Measurements from ENCODE around the gene RND1. TPM values are rescaled to one million over a fixed set of nuclear protein-coding genes. Genes with fewer than 3 reads are reported as not detected.
A peak's percentile ranks its signal among the peaks of the same experiment; 100 is the strongest.
"Not testable (repeated sequence)": the region's sequence is repeated elsewhere in the genome, so short reads cannot be mapped to it uniquely, and the experiment has no call there.

RND1 gene
- total and polyA plus RNA-seq, 5 donors = 0.41 to 2.6 (median 0.80) TPM

- WGBS = 83% methylated on average over 3 of the region's 3 CpGs
- no peak overlapping the region for H3K4me3 ChIP-seq (ENCODE audit: low read length)
- intact Hi-C loops (cut with DNase I) = loop anchor here (2.0 to 5.0 kb wide), 3 partner anchors 32 to 37 kb away; partner anchors contain the start of gene DDX23 (in 3 of the 4)
- H3K27me3 ChIP-seq (ENCODE audit: control insufficient read depth, insufficient read depth) = no peaks in the 10 kb centered on the region
- H3K27ac ChIP-seq (ENCODE audit: low read length) = no peak overlapping the region
- ATAC-seq (no peak), DNase-seq (no peak)
- no peaks in the 10 kb centered on the region for H3K4me1 ChIP-seq (ENCODE audit: control insufficient read depth, insufficient read depth, low read length)
- no peaks in the 10 kb centered on the region for H3K9me3 ChIP-seq (ENCODE audit: control insufficient read depth, low read length)
Observed at GRCh38 chr12:48889679-48890078, 24.0 kb upstream of the RND1 start.

- ATAC-seq (peak; percentile 70 to 71), DNase-seq (no peak)
- H3K27ac ChIP-seq (ENCODE audit: low read length) = no peak overlapping the region
- intact Hi-C loops (cut with DNase I) = no loop called here
- peaks cover 2% of the 10 kb centered on the region for H3K4me1 ChIP-seq (ENCODE audit: control insufficient read depth, insufficient read depth, low read length)
- WGBS = 57% methylated on average over 13 of the region's 13 CpGs
- H3K4me3 ChIP-seq (ENCODE audit: low read length) = no peak overlapping the region
- H3K9me3 ChIP-seq (ENCODE audit: control insufficient read depth, low read length) = no peaks in the 10 kb centered on the region
- no peaks in the 10 kb centered on the region for H3K27me3 ChIP-seq (ENCODE audit: control insufficient read depth, insufficient read depth)
Observed at GRCh38 chr12:48883305-48884161, 17.9 kb upstream of the RND1 start.

GRCh38 chr12:48882972-48883304, 17.3 kb upstream of the RND1 start:
- Histone ChIP-seq H3K9me3 (ENCODE audit: control insufficient read depth, low read length) (no peaks in the 10 kb centered on the region), H3K4me1 (ENCODE audit: control insufficient read depth, insufficient read depth, low read length) (peaks cover 2% of the 10 kb centered on the region), H3K27ac (ENCODE audit: low read length) (no peak overlapping the region), H3K4me3 (ENCODE audit: low read length) (no peak overlapping the region), H3K27me3 (ENCODE audit: control insufficient read depth, insufficient read depth) (no peaks in the 10 kb centered on the region)
- ATAC-seq = peak in 1 of 2 donors; percentile 14
- intact Hi-C loops (cut with DNase I) = no loop called here
- WGBS = 80% methylated on average over 3 of the region's 3 CpGs
- no peak for DNase-seq

- Histone ChIP-seq H3K4me1 (ENCODE audit: control insufficient read depth, insufficient read depth, low read length) (peaks cover 2% of the 10 kb centered on the region), H3K27me3 (ENCODE audit: control insufficient read depth, insufficient read depth) (no peaks in the 10 kb centered on the region), H3K9me3 (ENCODE audit: control insufficient read depth, low read length) (no peaks in the 10 kb centered on the region), H3K27ac (ENCODE audit: low read length) (peak overlapping the region; percentile 66), H3K4me3 (ENCODE audit: low read length) (peak overlapping the region; percentile 0)
- ATAC-seq (peak; percentile 49 to 89), DNase-seq (peak in 2 of 3 donors; percentile 34 to 57)
- intact Hi-C loops (cut with DNase I) = no loop called here
- WGBS = 13% methylated on average over 10 of the region's 10 CpGs
Observed at GRCh38 chr12:48882315-48882687, 16.6 kb upstream of the RND1 start.

- peak in 1 of 2 donors; percentile 2 for ATAC-seq
- Histone ChIP-seq H3K27ac (ENCODE audit: low read length) (peak overlapping the region; percentile 66), H3K27me3 (ENCODE audit: control insufficient read depth, insufficient read depth) (no peaks in the 10 kb centered on the region), H3K9me3 (ENCODE audit: control insufficient read depth, low read length) (no peaks in the 10 kb centered on the region), H3K4me1 (ENCODE audit: control insufficient read depth, insufficient read depth, low read length) (peaks cover 2% of the 10 kb centered on the region), H3K4me3 (ENCODE audit: low read length) (no peak overlapping the region)
- no peak for DNase-seq
- intact Hi-C loops (cut with DNase I) = no loop called here
- WGBS = 28% methylated on average over 9 of the region's 9 CpGs
Observed at GRCh38 chr12:48881686-48882314, 16.1 kb upstream of the RND1 start.

- intact Hi-C loops (cut with DNase I) = no loop called here
- ATAC-seq = no peak
Observed at GRCh38 chr12:48880647-48881046, 15.0 kb upstream of the RND1 start.

GRCh38 chr12:48878548-48878947, 12.9 kb upstream of the RND1 start:
- Histone ChIP-seq H3K27me3 (ENCODE audit: control insufficient read depth, insufficient read depth) (no peaks in the 10 kb centered on the region), H3K4me1 (ENCODE audit: control insufficient read depth, insufficient read depth, low read length) (peaks cover 2% of the 10 kb centered on the region), H3K4me3 (ENCODE audit: low read length) (no peak overlapping the region), H3K27ac (ENCODE audit: low read length) (no peak overlapping the region), H3K9me3 (ENCODE audit: control insufficient read depth, low read length) (no peaks in the 10 kb centered on the region)
- no peak for ATAC-seq
- no peak for DNase-seq
- 83% methylated on average over 2 of the region's 2 CpGs for WGBS
- intact Hi-C loops (cut with DNase I) = no loop called here

More at GRCh38 chr12:48880647-48881046, 15.0 kb upstream of the RND1 start:
- DNase-seq = no peak
- H3K27me3 ChIP-seq (ENCODE audit: control insufficient read depth, insufficient read depth) = no peaks in the 10 kb centered on the region
- WGBS = 80% methylated on average over 9 of the region's 9 CpGs
- H3K4me1 ChIP-seq (ENCODE audit: control insufficient read depth, insufficient read depth, low read length) = peaks cover 2% of the 10 kb centered on the region
- no peak overlapping the region for H3K4me3 ChIP-seq (ENCODE audit: low read length)
- H3K9me3 ChIP-seq (ENCODE audit: control insufficient read depth, low read length) = no peaks in the 10 kb centered on the region
- H3K27ac ChIP-seq (ENCODE audit: low read length) = no peak overlapping the region

GRCh38 chr12:48875944-48876515, 10.4 kb upstream of the RND1 start:
- H3K4me3 ChIP-seq (ENCODE audit: low read length) = no peak overlapping the region
- WGBS = 66% methylated on average over 4 of the region's 4 CpGs
- no peak overlapping the region for H3K27ac ChIP-seq (ENCODE audit: low read length)
- no peaks in the 10 kb centered on the region for H3K4me1 ChIP-seq (ENCODE audit: control insufficient read depth, insufficient read depth, low read length)
- ATAC-seq = no peak
- no peak for DNase-seq
- intact Hi-C loops (cut with DNase I) = no loop called here
- H3K27me3 ChIP-seq (ENCODE audit: control insufficient read depth, insufficient read depth) = no peaks in the 10 kb centered on the region
- no peaks in the 10 kb centered on the region for H3K9me3 ChIP-seq (ENCODE audit: control insufficient read depth, low read length)

GRCh38 chr12:48873534-48873933, 7.9 kb upstream of the RND1 start:
- intact Hi-C loops (cut with DNase I); H3K27me3 ChIP-seq (ENCODE audit: control insufficient read depth, insufficient read depth); ATAC-seq; H3K9me3 ChIP-seq (ENCODE audit: control insufficient read depth, low read length); H3K27ac ChIP-seq (ENCODE audit: low read length); H3K4me1 ChIP-seq (ENCODE audit: control insufficient read depth, insufficient read depth, low read length); DNase-seq; H3K4me3 ChIP-seq (ENCODE audit: low read length): not testable (repeated sequence)
- WGBS = 90% methylated on average over 8 of the region's 8 CpGs

GRCh38 chr12:48873096-48873495, 7.4 kb upstream of the RND1 start:
- no peaks in the 10 kb centered on the region for H3K9me3 ChIP-seq (ENCODE audit: control insufficient read depth, low read length)
- no peaks in the 10 kb centered on the region for H3K27me3 ChIP-seq (ENCODE audit: control insufficient read depth, insufficient read depth)
- ATAC-seq = no peak
- H3K27ac ChIP-seq (ENCODE audit: low read length) = no peak overlapping the region
- DNase-seq = no peak
- WGBS = 88% methylated on average over 4 of the region's 4 CpGs
- no peaks in the 10 kb centered on the region for H3K4me1 ChIP-seq (ENCODE audit: control insufficient read depth, insufficient read depth, low read length)
- H3K4me3 ChIP-seq (ENCODE audit: low read length) = no peak overlapping the region
- intact Hi-C loops (cut with DNase I) = no loop called here

GRCh38 chr12:48869191-48869590, 3.5 kb upstream of the RND1 start:
- ATAC-seq (no peak), DNase-seq (no peak)
- Histone ChIP-seq H3K9me3 (ENCODE audit: control insufficient read depth, low read length) (no peaks in the 10 kb centered on the region), H3K4me3 (ENCODE audit: low read length) (no peak overlapping the region), H3K27me3 (ENCODE audit: control insufficient read depth, insufficient read depth) (no peaks in the 10 kb centered on the region), H3K4me1 (ENCODE audit: control insufficient read depth, insufficient read depth, low read length) (no peaks in the 10 kb centered on the region), H3K27ac (ENCODE audit: low read length) (no peak overlapping the region)
- 73% methylated on average over 2 of the region's 2 CpGs for WGBS
- intact Hi-C loops (cut with DNase I) = no loop called here

Data from right cardiac atrium (tissue), 5 donors.